K562 (cell line): ENCODE results near the gene GPR55. TPM values are rescaled to one million over a fixed set of nuclear protein-coding genes. Genes with fewer than 3 reads are reported as not detected.

Experiments used
- ARHGAP35 ChIP-seq: fragments of 450-650 bp; IDR thresholded peaks from 2 replicates; pipeline ENCODE4 v1.6.1; 2018; ENCODE audit not compliant: partially characterized antibody
- ATF1 ChIP-seq, 2 experiments: fragments of 450-650 bp in 1 of 2; IDR thresholded peaks; 2 replicates each; pipeline ENCODE4 v1.6.1; 2016; ENCODE audit warnings: missing compliant biosample characterization in 1 of 2, missing genetic modification characterization in 1 of 2
- POLR2G ChIP-seq: fragments of 200-400 bp; formaldehyde crosslinking; IDR thresholded peaks from 2 replicates; pipeline ENCODE4 v1.6.1; 2017; ENCODE audit warnings: low read depth, mild to moderate bottlenecking, antibody characterized with exemption, low read length, moderate library complexity
- RAD21 ChIP-seq, 2 experiments: fragments of 250-450 bp in 1 of 2; fragments of 450-650 bp in 1 of 2; sonication (Bioruptor Pico) in 1 of 2; formaldehyde crosslinking in 1 of 2; IDR thresholded peaks in 1 of 2; conservative IDR thresholded peaks in 1 of 2; 2 replicates each; pipeline versions ENCODE4 v1.4.0 to v1.8.0; 2020 to 2022; ENCODE audit warnings: mild to moderate bottlenecking in 2 of 2, moderate library complexity in 1 of 2
- RBM22 ChIP-seq: fragments of 200-400 bp; formaldehyde crosslinking; IDR thresholded peaks from 2 replicates; pipeline ENCODE4 v1.6.1; 2018; ENCODE audit warnings: low read length, low read depth; ENCODE audit not compliant: poor library complexity, severe bottlenecking
- REST ChIP-seq, 2 experiments: fragments of 450-650 bp; formaldehyde crosslinking in 1 of 2; IDR thresholded peaks; 2 replicates each; pipeline versions ENCODE4 v1.4.0 to v1.6.1; 2014 to 2020; ENCODE audit warnings: mild to moderate bottlenecking in 2 of 2, borderline replicate concordance in 1 of 2, low read depth in 1 of 2
- SETDB1 ChIP-seq: IDR thresholded peaks from one replicate; pipeline ENCODE4 v1.6.1; 2012; ENCODE audit warnings: low read length, control low read depth, inconsistent platforms
- SNIP1 ChIP-seq: fragments of 450-650 bp; IDR thresholded peaks from 2 replicates; pipeline ENCODE4 v1.7.1; 2017; ENCODE audit warnings: low read depth, mild to moderate bottlenecking
- THAP12 ChIP-seq: fragments of 250-450 bp; sonication (Bioruptor Pico); IDR thresholded peaks from 2 replicates; pipeline ENCODE4 v1.9.0; 2021; ENCODE audit warnings: mild to moderate bottlenecking, inconsistent platforms
- YY1 ChIP-seq, 3 experiments: IDR thresholded peaks; 2 replicates each; pipeline ENCODE4 v1.6.1; 2011; ENCODE audit warnings: low read length in 2 of 3, mild to moderate bottlenecking in 2 of 3, moderate library complexity in 2 of 3, borderline replicate concordance in 1 of 3, control low read depth in 1 of 3, low read depth in 1 of 3; ENCODE audit not compliant: insufficient read depth in 3 of 3, insufficient replicate concordance in 2 of 3, control insufficient read depth in 1 of 3, insufficient read length in 1 of 3; ENCODE audit errors: extremely low read depth in 1 of 3
- ZNF12 ChIP-seq: sonication (generic); formaldehyde crosslinking; IDR thresholded peaks from 2 replicates; pipeline ENCODE4 v1.4.0; 2020; ENCODE audit warnings: mild to moderate bottlenecking, missing genetic modification reagents
- ZNF354B ChIP-seq: fragments of 250-450 bp; sonication (Bioruptor Pico); IDR thresholded peaks from 2 replicates; pipeline ENCODE4 v1.4.0; 2020
- polyA plus RNA-seq, 8 experiments: library from polyadenylated mRNA; depleted of rRNA in 4 of 8; stranded (reverse) in 5 of 8; unstranded in 3 of 8; fragments of >200 nt; fragmentation: Nextera tagmentation in 2 of 8; fragmentation: Illumina TruSeq in 1 of 8; extraction: Ambion mirVana in 2 of 8; extraction: Trizol in 1 of 8; gene quantifications; 2 replicates each; pipeline versions ENCODE4 v1.2.1 to v1.2.3, GENCODE V29; 2011 to 2014; ENCODE audit warnings: inconsistent platforms in 1 of 8, missing spikeins in 1 of 8
- total RNA-seq, 7 experiments: library from RNA; depleted of rRNA in 6 of 7; stranded (reverse); fragments of >200 nt in 6 of 7; fragmentation: Illumina TruSeq in 2 of 7; extraction: Trizol in 2 of 7; gene quantifications; 2 replicates each; pipeline versions ENCODE4 v1.2.1 to v1.2.3, GENCODE V29; 2011 to 2021; ENCODE audit warnings: low replicate concordance in 1 of 7
- TF ChIP-seq, protein P1 (sequence below), 2 experiments: fragments of 450-650 bp in 1 of 2; sonication (generic) in 1 of 2; formaldehyde crosslinking in 1 of 2; IDR thresholded peaks in 1 of 2; conservative IDR thresholded peaks in 1 of 2; 2 replicates each; pipeline versions ENCODE4 v1.6.1 to v1.8.1; 2016 to 2023; ENCODE audit warnings: mild to moderate bottlenecking in 2 of 2, moderate library complexity in 2 of 2, inconsistent platforms in 1 of 2, missing genetic modification reagents in 1 of 2

The GPR55 gene
- total and polyA plus RNA-seq, 9 of the 15 experiments (the other 6 are each of a cell fraction or from before 2014, with no cell fraction given): 0.11 to 0.49 (median 0.27) TPM

DNA sequence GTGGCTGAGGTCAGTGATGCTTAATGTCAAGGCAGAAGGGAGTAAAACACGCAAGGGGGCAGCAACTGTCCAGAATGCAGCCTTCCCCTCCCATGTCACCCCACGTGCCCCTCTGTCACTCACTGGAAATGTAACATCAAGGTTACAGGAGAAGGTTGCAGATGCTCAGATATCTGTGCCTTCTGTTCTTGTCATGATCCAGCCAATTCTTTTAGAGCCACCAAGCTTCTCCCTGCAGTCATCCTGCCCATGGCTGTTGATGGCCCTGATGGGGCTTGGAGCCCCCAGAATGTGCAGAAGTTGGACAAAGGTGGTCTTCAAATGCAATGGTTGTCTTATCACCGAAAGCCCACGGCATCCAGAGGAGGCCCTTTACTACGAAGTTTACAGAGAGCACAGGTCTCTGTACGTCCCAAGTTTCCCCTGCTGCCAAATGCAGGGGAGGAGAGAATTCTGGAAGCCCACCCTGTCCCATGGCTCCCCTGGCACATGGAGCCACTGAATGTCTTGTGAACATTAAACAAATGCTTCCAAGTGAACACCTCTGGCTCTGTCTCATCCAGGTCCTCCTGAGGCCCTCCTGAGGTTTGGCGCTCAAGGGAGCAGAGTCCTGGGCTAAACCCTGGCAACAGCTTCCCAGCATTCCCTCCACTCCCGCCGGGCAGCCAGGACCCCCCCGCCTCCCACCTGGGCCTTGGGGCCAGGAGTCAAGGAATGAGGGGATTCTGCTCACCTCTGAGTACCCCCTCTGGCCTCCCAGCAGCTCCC is 4.5 kb upstream of the GPR55 start (continued):
- peak; percentile 18; the same call in 1 of the 2 replicates for TF ChIP-seq REST (IDR thresholded peaks at IDR 0.05; ENCODE audit: borderline replicate concordance)
- no peak for TF ChIP-seq REST (CRISPR knock-in tag; IDR thresholded peaks at IDR 0.05; ENCODE audit: low read depth)
- peak in 1 of 2 experiments; percentile 40; a peak in 2 of 4 replicates for TF ChIP-seq RAD21 (CRISPR knock-in tag; conservative IDR thresholded peaks at IDR 0.05 in 1 of 2, IDR thresholded peaks at IDR 0.05 in 1 of 2)
- TF ChIP-seq ZNF12 (CRISPR knock-in tag): no peak
- TF ChIP-seq ATF1 (CRISPR knock-in tag; IDR thresholded peaks at IDR 0.05): no peak
- no peak for TF ChIP-seq ATF1 (tag; IDR thresholded peaks at IDR 0.05)
- TF ChIP-seq POLR2G: no peak
- TF ChIP-seq ARHGAP35: no peak
- TF ChIP-seq THAP12 (CRISPR knock-in tag): no peak
- TF ChIP-seq SETDB1: no peak
- TF ChIP-seq ZNF354B: no peak
- no peak for TF ChIP-seq SNIP1
- TF ChIP-seq, protein P1, sequence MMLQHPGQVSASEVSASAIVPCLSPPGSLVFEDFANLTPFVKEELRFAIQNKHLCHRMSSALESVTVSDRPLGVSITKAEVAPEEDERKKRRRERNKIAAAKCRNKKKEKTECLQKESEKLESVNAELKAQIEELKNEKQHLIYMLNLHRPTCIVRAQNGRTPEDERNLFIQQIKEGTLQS (IDR thresholded peaks at IDR 0.05): no peak
- TF ChIP-seq, protein P1 (CRISPR knock-in tag; conservative IDR thresholded peaks at IDR 0.05): no peak
- TF ChIP-seq RBM22: no peak
- no peak for TF ChIP-seq YY1 (IDR thresholded peaks at IDR 0.05; ENCODE audit: borderline replicate concordance in 1 of 3, control insufficient read depth in 1 of 3, extremely low read depth in 1 of 3, insufficient read depth in 3 of 3, insufficient read length in 1 of 3, insufficient replicate concordance in 2 of 3, low read depth in 1 of 3, low read length in 2 of 3)
